Measurements from ENCODE around the gene PPP6R1. TPM values are rescaled to one million over a fixed set of nuclear protein-coding genes. Genes with fewer than 3 reads are reported as not detected.
A peak's percentile ranks its signal among the peaks of the same experiment; 100 is the strongest.

Gene PPP6R1
- total RNA-seq, 1 donor from 2014 or later, result 43.8 TPM

DNA sequence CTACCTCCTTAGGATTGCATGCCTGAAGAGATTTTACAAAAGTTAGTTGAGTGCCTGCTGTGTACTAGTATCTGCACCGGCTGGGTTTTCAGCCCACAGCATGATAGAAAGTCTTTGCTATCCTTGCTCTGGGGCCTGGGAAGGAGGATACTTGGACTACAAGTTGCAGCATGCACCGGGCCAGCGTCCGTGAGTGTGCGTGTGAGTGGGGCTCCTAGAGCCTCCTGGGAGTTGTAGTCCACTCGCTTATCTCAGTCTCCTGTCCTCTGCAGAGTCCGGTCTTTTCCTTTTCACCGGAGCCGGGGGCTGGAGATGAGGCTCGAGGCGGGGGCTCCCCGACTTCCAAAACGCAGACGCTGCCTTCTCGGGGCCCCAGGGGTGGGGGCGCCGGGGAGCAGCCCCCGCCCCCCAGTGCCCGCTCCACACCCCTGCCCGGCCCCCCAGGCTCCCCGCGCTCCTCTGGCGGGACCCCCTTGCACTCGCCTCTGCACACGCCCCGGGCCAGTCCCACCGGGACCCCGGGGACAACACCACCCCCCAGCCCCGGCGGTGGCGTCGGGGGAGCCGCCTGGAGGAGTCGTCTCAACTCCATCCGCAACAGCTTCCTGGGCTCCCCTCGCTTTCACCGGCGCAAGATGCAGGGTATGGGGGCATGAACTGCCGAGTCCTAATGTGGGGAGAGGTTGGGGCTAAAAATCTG, 45.6 kb upstream of the PPP6R1 start:
- H3K4me3 ChIP-seq (ENCODE audit: low read depth, low read length), result no peak overlapping the region
- DNase-seq (ENCODE audit: low read depth), result no peak
- no peak for TF ChIP-seq CTCF (conservative IDR thresholded peaks at IDR 0.05; ENCODE audit: low read depth, low read length)

GRCh38 chr19:55303477-55303876, 44.7 kb upstream of the PPP6R1 start:
- DNase-seq (ENCODE audit: low read depth), result no peak
- TF ChIP-seq CTCF (conservative IDR thresholded peaks at IDR 0.05; ENCODE audit: low read depth, low read length), result no peak
- H3K4me3 ChIP-seq (ENCODE audit: low read depth, low read length), result no peak overlapping the region

GRCh38 chr19:55302318-55302703, 43.5 kb upstream of the PPP6R1 start:
- no peak for TF ChIP-seq CTCF (conservative IDR thresholded peaks at IDR 0.05; ENCODE audit: low read depth, low read length)
- DNase-seq (ENCODE audit: low read depth), result no peak
- H3K4me3 ChIP-seq (ENCODE audit: low read depth, low read length), result peak overlapping the region; percentile 64

GRCh38 chr19:55301459-55302317, 42.9 kb upstream of the PPP6R1 start:
- TF ChIP-seq CTCF (conservative IDR thresholded peaks at IDR 0.05; ENCODE audit: low read depth, low read length), result peak; percentile 77
- DNase-seq (ENCODE audit: low read depth), result no peak
- H3K4me3 ChIP-seq (ENCODE audit: low read depth, low read length), result peak overlapping the region; percentile 64

DNA sequence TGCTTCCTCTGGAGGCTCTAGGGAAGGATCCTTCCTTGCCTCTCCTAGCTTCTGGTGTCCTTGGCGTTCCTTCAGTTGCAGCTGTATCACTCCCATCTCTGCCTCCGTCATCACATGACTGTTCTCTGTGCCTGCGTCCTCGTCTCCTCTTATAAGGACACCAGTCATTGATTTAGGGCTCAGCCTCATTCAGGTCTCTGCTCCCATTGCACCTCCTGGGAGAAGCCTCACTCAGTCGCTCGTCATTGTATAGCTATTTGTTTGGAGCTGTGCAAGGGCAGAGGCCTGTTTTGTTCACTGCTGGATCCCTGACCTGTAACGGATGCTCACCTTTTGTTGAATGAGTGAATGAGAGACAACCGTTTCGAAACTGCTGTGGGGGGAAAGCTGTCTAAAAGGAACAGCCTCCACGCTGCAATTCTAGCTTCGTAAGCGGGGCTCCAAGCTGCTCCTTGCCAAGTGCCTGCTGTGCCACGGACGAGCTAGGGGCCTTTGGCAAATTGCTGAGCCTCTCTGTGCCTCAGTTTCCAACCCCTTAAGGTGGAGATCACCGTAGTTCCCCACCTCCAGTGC, 42.2 kb upstream of the PPP6R1 start:
- no peak for TF ChIP-seq CTCF (conservative IDR thresholded peaks at IDR 0.05; ENCODE audit: low read depth, low read length)
- no peak overlapping the region for H3K4me3 ChIP-seq (ENCODE audit: low read depth, low read length)
- no peak for DNase-seq (ENCODE audit: low read depth)

- DNase-seq (ENCODE audit: low read depth), result no peak
- H3K4me3 ChIP-seq (ENCODE audit: low read depth, low read length), result no peak overlapping the region
- TF ChIP-seq CTCF (conservative IDR thresholded peaks at IDR 0.05; ENCODE audit: low read depth, low read length), result no peak
Measured at GRCh38 chr19:55299991-55300390, 41.2 kb upstream of the PPP6R1 start.

Measured in epithelial cell of proximal tubule (primary cell).